Measurements from ENCODE around the gene RNF123.
A peak's percentile ranks its signal among the peaks of the same experiment; 100 is the strongest.

RNF123 gene

DNA sequence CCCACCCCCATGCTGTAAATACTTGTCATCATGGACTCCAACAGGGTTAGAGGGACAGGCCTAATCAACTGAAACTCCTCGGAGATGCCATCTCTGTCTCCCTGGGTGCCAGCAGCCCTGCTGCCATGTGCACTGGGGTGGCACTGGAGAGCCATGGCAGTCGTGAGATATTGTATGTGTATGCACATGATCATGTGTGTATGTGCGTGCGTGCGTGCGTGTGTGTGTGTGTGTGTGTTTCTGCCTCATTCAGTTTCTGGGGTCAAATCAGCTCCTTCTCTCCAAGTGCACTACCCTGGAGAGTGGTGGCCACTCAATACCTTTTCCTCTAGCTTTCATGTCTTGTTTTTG lies 18.4 kb upstream of the RNF123 start:
- DNase-seq (ENCODE audit: low spot score), result no peak
- Histone ChIP-seq H3K4me3 (no peak overlapping the region), H3K27ac (no peak overlapping the region)
- TF ChIP-seq, protein P1, sequence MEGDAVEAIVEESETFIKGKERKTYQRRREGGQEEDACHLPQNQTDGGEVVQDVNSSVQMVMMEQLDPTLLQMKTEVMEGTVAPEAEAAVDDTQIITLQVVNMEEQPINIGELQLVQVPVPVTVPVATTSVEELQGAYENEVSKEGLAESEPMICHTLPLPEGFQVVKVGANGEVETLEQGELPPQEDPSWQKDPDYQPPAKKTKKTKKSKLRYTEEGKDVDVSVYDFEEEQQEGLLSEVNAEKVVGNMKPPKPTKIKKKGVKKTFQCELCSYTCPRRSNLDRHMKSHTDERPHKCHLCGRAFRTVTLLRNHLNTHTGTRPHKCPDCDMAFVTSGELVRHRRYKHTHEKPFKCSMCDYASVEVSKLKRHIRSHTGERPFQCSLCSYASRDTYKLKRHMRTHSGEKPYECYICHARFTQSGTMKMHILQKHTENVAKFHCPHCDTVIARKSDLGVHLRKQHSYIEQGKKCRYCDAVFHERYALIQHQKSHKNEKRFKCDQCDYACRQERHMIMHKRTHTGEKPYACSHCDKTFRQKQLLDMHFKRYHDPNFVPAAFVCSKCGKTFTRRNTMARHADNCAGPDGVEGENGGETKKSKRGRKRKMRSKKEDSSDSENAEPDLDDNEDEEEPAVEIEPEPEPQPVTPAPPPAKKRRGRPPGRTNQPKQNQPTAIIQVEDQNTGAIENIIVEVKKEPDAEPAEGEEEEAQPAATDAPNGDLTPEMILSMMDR (IDR thresholded peaks at IDR 0.05), result no peak

DNA sequence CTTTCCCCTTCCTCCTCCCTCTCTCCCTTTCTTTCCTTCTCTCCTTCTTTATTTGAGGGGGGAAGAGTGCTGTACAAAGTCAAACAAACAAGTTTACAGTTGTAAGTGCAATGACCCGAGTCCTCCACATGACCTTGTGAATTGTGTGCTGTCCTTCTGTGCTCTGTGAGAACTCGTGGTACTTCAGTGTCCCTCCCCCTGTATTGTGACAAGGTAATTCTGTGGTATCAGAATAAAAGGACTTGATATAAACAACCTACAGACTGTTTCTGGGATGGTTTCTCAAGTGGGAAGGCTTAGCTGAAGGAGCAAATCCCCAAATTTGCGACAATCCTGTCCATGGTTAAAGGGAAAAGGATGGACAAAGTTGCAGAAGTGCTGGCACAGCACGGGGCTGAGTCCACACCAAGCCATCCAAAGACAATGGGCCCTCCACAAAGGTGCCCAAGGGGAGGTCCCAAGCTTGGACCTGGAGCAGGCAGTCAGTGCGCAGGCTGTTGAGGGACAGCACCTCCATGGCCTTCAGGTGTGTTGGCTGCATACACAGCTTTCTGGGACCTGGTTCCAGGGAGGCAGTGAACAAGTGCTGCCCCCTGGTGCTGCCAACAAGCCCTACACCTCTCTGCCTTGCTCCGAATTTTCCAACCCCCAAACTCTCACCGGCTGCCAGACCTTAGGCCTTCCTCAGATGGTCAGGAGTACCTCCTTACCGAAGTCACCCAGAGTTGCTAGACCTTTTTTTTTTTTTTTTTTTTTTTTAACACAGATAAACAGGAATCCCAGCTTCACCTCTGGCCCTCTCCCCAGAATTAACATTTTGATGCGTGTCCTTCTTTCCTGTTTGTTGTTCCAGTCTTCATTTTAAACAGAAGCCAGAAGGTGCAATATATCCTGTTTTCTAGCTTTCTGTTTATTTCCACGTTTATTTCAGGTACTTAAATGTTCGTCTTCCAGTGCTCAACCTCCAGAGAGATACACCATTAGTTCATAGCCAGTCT lies 17.8 kb upstream of the RNF123 start:
- no peak overlapping the region for H3K4me3 ChIP-seq
- DNase-seq (ENCODE audit: low spot score), result no peak
- H3K27ac ChIP-seq, result no peak overlapping the region
- TF ChIP-seq, protein P1 (IDR thresholded peaks at IDR 0.05), result peak; percentile 39

DNA sequence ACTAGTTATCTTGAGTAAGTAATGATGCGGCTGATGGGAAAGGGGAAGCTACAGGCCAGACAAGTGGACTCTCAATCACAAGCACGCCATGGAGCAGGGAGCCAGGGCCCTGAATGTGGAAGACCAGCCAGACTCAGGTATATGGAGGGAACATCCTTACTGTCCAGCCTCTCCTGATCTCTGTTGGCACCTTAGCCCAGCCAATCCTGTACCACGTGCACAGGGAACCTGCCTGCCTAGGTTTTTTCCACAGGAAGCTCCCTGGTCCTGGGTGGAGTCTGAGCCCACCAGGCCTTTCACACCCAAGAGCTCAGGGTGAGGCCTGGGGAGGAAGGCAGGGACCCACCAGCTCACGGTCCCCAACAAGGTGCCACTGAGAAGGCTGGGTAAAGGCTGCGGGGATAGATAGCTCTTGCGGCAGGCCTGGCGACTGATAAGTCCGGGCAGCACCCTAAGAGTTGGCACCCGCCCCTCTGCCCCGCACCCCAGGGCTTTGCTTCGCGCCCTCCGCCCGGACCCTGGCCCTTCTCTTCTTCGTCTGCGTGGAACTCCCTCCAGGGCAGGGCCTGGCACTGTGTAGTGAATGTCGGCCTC lies 16.1 kb upstream of the RNF123 start:
- TF ChIP-seq, protein P1 (IDR thresholded peaks at IDR 0.05), result no peak
- H3K4me3 ChIP-seq, result peak overlapping the region; percentile 99
- DNase-seq (ENCODE audit: low spot score), result no peak
- peak overlapping the region; percentile 84 to 97 for H3K27ac ChIP-seq

DNA sequence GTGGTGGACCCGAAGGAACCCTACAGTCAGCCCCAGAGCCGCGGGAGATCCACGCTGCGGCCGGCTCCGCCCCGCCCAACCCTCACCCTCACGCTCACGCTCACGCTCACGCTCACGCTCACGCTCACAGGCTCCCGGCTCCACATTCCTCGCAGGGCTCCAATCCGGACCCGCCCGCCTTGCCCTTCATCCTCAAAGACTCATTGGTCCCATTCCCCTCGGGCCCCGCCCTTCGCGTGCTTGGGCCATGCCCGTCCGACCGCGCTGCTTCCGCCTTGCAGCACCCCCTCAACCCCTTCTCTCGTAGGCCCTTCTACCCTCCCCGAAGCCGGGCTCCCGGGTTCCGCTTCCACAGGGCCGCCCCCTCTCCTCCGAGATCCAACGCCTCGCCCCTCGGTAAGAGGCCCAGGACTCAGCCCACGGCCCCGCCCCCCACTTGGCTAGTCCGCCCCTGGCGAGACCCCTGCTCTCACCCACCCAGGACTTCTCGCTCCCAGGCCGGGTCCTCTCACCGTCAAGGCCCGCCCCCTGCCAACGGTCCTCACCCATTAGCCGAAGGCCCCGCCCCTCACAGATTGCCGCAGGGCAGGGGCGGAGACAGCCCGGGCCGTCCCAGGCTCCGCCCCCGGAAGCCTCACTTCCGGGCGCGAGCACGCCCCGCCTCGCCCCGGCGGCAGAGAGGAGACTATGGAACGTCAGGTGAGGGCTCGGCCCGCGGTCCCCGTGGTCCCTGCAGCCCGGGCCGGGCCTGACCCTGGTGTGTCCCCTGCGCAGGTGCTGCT lies 15.5 kb upstream of the RNF123 start, which contains the start of gene APEH:
Gene APEH (plus strand): TSS at position 637 of the 782 bp plus-strand sequence. CDS start 51 bp downstream, at position 688.
- TF ChIP-seq, protein P1 (IDR thresholded peaks at IDR 0.05), result no peak
- peak within 1 kb of the TSS; percentile 84 to 97 for H3K27ac ChIP-seq
- peak within 1 kb of the TSS; percentile 99 for H3K4me3 ChIP-seq
- peak; percentile 98 for DNase-seq (ENCODE audit: low spot score)

DNA sequence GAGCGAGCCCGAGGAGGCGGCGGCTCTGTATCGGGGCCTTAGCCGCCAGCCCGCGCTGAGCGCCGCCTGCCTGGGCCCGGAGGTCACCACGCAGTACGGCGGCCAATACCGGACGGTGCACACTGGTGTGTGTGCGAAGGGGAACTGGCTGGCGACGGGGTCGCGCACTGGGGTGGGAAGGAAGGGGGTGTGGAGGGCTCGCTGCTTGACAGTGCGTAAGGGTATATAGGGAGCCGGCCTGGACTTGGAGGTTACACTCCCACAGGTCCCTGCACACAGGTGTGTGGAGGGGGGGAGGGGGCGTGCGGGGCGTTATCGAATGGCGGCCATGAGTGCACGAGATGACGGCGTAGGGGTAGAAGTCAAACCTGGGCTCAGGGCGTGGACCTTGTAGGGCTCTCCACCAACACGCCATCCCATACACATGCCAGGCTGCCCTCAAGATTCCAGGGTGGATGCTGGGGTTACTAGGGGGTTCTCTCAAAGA lies 14.8 kb upstream of the RNF123 start:
- Histone ChIP-seq H3K27ac (peak overlapping the region; percentile 84 to 97), H3K4me3 (peak overlapping the region; percentile 99)
- no peak for DNase-seq (ENCODE audit: low spot score)
- TF ChIP-seq, protein P1 (IDR thresholded peaks at IDR 0.05), result no peak

DNA sequence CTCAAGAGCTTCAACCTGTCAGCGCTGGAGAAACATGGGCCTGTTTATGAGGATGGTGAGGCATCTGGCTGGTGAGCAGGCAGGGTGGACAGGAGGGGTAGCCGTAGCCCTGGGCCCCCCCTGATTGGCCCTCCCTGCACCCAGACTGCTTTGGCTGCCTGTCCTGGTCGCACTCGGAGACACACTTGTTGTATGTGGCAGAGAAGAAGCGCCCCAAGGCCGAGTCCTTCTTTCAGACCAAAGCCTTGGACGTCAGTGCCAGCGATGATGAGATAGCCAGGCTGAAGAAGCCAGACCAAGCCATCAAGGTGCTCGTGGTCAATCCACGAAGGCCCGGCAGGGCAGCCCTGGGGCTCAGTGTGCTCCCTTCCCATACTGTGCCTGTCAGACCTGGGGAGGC lies 13.4 kb upstream of the RNF123 start:
- no peak overlapping the region for H3K4me3 ChIP-seq
- DNase-seq (ENCODE audit: low spot score), result no peak

More for the DNA sequence above, 13.4 kb upstream of the RNF123 start:
- TF ChIP-seq, protein P1 (IDR thresholded peaks at IDR 0.05), result no peak
- H3K27ac ChIP-seq, result no peak overlapping the region

All from coronary artery (tissue), 2 donors.